ENCODE measurements around the gene PRR13.
"Not testable (repeated sequence)": the region's sequence is repeated elsewhere in the genome, so short reads cannot be mapped to it uniquely, and the experiment has no call there.

The PRR13 gene

DNA sequence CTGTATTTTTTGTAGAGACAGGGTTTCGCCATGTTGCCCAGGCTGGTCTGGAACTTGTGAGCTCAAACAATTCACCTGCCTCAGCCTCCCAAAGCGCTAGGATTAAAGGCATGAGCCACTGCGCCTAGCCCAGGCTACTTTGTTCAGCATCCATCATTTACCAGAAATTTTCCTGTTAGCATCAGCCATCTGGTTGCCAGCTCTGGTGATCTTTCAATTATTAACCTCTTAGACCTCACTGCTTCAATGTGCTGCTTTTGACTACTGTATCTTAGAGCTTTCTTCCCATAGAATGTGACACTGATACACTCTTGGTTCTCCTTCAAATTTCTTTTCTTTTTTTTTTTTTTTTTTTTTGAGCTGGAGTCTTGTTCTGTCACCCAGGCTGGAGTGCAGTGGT lies 23.3 kb upstream of the PRR13 start:
- no peak overlapping the region for H3K27ac ChIP-seq
- H3K36me3 ChIP-seq (ENCODE audit: insufficient read depth, low read length), result no peaks in the 10 kb centered on the region
- DNase-seq (ENCODE audit: low read depth, low spot score), result no peak
- no peaks in the 10 kb centered on the region for H3K9me3 ChIP-seq (ENCODE audit: low read depth, low read length)
- no peak overlapping the region for H3K4me3 ChIP-seq
- TF ChIP-seq FOXP2 (optimal IDR thresholded peaks at IDR 0.05; ENCODE audit: control extremely low read depth, extremely low read length, insufficient read depth) (no peak), POLR2AphosphoS5 (IDR thresholded peaks at IDR 0.05; ENCODE audit: borderline replicate concordance, low read depth, low read length) (no peak), EZH2 (IDR thresholded peaks at IDR 0.05) (no peak)
- H3K9ac ChIP-seq (ENCODE audit: insufficient read length), result no peak overlapping the region

DNA sequence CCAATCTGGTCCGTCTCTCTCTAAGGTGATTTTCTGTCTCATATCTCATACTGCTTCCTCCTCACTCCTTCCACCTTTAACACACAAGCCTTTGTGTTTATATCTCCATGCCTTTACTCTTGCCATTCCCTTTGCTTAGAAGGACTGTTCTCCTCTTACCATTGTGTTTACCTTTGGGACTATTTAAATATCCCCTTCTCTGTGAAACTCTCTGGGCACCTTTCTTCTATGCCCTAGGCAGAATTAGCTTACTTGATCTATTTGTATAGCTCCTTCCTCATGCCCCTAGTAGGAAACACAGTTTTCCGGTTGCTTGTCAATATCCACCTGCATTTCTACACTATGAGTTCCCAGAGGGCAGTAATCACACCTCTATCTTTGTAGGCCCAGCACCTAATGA lies 21.8 kb upstream of the PRR13 start:
- no peaks in the 10 kb centered on the region for H3K36me3 ChIP-seq (ENCODE audit: insufficient read depth, low read length)
- no peak overlapping the region for H3K27ac ChIP-seq
- no peak overlapping the region for H3K9ac ChIP-seq (ENCODE audit: insufficient read length)
- no peak overlapping the region for H3K4me3 ChIP-seq
- TF ChIP-seq POLR2AphosphoS5 (IDR thresholded peaks at IDR 0.05; ENCODE audit: borderline replicate concordance, low read depth, low read length) (no peak), EZH2 (IDR thresholded peaks at IDR 0.05) (no peak), FOXP2 (optimal IDR thresholded peaks at IDR 0.05; ENCODE audit: control extremely low read depth, extremely low read length, insufficient read depth) (no peak)
- H3K9me3 ChIP-seq (ENCODE audit: low read depth, low read length), result no peaks in the 10 kb centered on the region
- no peak for DNase-seq (ENCODE audit: low read depth, low spot score)

DNA sequence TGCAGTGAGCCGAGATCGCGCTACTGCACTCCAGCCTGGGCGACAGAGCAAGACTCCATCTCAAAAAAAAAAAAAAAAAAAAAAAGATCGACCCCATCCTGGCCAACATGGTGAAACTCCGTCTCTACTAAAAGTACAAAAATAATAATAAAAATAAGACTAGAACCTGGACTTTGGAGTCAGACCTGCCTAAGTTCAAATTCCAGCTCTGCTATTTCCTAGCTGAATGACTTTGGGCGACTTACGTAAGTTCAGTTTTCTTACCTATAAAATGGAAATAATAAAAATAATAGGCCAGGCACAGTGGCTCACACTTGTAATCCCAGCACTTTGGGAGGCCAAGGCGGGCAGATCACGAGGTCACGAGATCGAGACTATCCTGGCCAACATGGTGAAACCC lies 19.3 kb upstream of the PRR13 start:
- DNase-seq (ENCODE audit: low read depth, low spot score); H3K36me3 ChIP-seq (ENCODE audit: insufficient read depth, low read length); H3K9me3 ChIP-seq (ENCODE audit: low read depth, low read length); H3K27ac ChIP-seq; H3K9ac ChIP-seq (ENCODE audit: insufficient read length); H3K4me3 ChIP-seq: not testable (repeated sequence)

DNA sequence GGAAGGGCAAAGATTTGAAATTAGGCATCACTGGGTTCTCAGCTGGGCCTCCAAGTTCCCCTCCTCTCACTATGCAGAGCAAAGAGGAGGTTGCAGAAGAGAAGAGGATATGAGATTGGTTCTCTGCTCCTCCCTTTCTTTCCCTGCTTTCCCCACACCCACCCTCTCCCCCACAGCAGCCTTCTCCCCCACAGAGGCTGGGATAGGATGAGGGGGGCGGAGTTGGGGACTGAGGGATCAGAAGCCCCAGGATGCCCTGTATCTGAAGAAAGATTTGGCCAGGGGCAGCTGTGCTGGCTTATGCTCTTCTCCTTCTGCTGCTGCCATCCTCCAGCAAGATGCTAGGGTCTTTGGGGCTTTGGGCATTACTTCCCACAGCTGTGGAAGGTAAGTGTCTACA lies 17.9 kb upstream of the PRR13 start, which contains the start of gene AMHR2:
TSS of gene AMHR2 (plus strand) at position 259 of the 400 bp plus-strand sequence. CDS start at position 339, 80 bp downstream.
- DNase-seq (ENCODE audit: low read depth, low spot score), result no peak
- no peak within 1 kb of the TSS for H3K9ac ChIP-seq (ENCODE audit: insufficient read length)
- no peak for TF ChIP-seq FOXP2 (optimal IDR thresholded peaks at IDR 0.05; ENCODE audit: control extremely low read depth, extremely low read length, insufficient read depth)
- no peak for TF ChIP-seq POLR2AphosphoS5 (IDR thresholded peaks at IDR 0.05; ENCODE audit: borderline replicate concordance, low read depth, low read length)
- no peak for TF ChIP-seq EZH2 (IDR thresholded peaks at IDR 0.05)
- no peak within 1 kb of the TSS for H3K27ac ChIP-seq
- H3K36me3 ChIP-seq (ENCODE audit: insufficient read depth, low read length), result no peaks in the 10 kb centered on the region
- no peaks in the 10 kb centered on the region for H3K9me3 ChIP-seq (ENCODE audit: low read depth, low read length)
- H3K4me3 ChIP-seq, result no peak within 1 kb of the TSS

DNA sequence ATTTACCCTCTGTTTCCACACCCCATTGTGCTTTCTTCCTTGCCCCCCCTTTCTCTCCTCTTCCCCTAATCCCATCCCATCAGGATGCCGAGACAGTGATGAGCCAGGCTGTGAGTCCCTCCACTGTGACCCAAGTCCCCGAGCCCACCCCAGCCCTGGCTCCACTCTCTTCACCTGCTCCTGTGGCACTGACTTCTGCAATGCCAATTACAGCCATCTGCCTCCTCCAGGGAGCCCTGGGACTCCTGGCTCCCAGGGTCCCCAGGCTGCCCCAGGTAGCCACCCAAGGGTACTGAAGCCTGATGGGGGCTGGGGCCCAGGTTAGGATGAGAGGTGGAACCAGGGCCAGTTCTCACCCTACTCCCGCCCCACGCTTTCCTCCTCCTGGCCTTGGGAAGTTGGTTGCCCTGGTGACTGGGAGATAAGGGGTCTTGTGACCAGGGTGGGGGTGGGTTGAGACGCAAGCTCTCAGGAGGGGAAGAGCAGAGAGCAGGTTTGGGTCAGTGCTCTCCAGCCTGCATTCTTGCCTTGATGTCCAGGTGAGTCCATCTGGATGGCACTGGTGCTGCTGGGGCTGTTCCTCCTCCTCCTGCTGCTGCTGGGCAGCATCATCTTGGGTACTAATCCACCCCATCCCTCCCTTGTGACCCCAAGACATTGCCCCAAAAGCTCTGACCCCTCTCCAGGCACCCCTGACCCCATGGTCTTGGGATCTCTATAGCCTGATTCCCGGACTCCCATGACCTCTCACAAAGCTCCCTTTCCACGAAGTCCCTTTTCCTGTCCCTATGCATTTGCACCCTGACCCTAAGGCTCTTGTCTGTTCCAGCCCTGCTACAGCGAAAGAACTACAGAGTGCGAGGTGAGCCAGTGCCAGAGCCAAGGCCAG lies 16.7 kb upstream of the PRR13 start:
- no peak overlapping the region for H3K27ac ChIP-seq

DNA sequence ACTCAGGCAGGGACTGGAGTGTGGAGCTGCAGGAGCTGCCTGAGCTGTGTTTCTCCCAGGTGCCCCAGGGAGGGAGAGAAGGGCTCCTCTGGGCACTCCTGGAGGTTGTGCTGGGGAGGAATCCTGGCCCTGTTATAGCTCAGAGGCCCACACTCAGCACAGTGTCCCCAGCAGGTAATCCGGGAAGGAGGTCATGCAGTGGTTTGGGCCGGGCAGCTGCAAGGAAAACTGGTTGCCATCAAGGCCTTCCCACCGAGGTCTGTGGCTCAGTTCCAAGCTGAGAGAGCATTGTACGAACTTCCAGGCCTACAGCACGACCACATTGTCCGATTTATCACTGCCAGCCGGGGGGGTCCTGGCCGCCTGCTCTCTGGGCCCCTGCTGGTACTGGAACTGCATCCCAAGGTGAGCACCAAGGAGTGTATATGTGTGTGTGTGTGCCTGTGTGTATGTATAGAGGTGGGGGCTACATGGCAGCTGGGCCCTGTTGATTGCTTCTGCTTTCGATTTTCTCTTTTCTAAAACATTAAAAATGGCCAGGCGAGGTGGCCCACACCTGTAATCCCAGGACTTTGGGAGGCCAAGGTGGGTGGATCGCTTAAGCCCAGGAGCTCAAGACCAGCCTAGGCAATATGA lies 15.9 kb upstream of the PRR13 start:
- H3K27ac ChIP-seq, result no peak overlapping the region
- no peak overlapping the region for H3K4me3 ChIP-seq
- H3K9me3 ChIP-seq (ENCODE audit: low read depth, low read length), result no peaks in the 10 kb centered on the region
- no peak overlapping the region for H3K9ac ChIP-seq (ENCODE audit: insufficient read length)
- H3K36me3 ChIP-seq (ENCODE audit: insufficient read depth, low read length), result no peaks in the 10 kb centered on the region
- TF ChIP-seq FOXP2 (optimal IDR thresholded peaks at IDR 0.05; ENCODE audit: control extremely low read depth, extremely low read length, insufficient read depth) (no peak), EZH2 (IDR thresholded peaks at IDR 0.05) (no peak), POLR2AphosphoS5 (IDR thresholded peaks at IDR 0.05; ENCODE audit: borderline replicate concordance, low read depth, low read length) (no peak)
- no peak for DNase-seq (ENCODE audit: low read depth, low spot score)

More for the DNA sequence above, 16.7 kb upstream of the PRR13 start:
- Histone ChIP-seq H3K9ac (ENCODE audit: insufficient read length) (no peak overlapping the region), H3K4me3 (no peak overlapping the region), H3K9me3 (ENCODE audit: low read depth, low read length) (no peaks in the 10 kb centered on the region), H3K36me3 (ENCODE audit: insufficient read depth, low read length) (no peaks in the 10 kb centered on the region)
- TF ChIP-seq FOXP2 (optimal IDR thresholded peaks at IDR 0.05; ENCODE audit: control extremely low read depth, extremely low read length, insufficient read depth) (no peak), POLR2AphosphoS5 (IDR thresholded peaks at IDR 0.05; ENCODE audit: borderline replicate concordance, low read depth, low read length) (no peak), EZH2 (IDR thresholded peaks at IDR 0.05) (no peak)
- no peak for DNase-seq (ENCODE audit: low read depth, low spot score)

DNA sequence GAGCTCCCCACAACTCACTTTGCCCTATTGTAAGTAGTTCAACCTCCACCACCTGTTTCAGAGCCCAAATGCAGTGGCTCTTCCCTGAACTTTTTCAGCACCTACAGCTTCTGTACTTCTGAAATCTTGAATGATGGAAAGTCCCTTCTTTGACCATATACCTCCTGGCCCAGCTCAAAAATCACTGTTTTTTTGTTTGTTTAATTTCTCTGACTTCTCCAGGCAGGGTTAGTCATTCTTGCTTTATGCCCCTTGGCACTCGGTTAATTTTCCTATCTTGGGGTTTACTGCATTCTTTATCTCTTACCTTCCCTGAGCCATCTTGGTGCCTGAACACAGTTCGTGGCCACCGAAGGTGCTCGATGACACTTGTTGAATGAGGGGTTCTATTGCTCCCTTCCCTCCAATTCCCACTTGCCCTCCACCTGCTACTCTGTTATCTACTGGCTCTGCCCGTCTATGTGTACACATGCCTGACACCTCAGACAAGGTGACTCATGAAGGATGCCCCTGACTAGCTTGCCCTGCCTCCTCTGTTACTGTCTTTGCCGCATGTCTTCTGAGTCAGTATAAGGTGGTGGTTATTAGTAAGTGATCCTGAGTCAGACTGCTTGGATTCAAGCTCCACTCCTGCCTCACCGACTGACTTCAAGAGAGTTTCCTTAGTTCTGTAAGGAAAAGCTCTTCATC lies 13.5 kb upstream of the PRR13 start:
- no peak overlapping the region for H3K9ac ChIP-seq (ENCODE audit: insufficient read length)
- no peak overlapping the region for H3K4me3 ChIP-seq
- no peak overlapping the region for H3K27ac ChIP-seq
- H3K9me3 ChIP-seq (ENCODE audit: low read depth, low read length), result no peaks in the 10 kb centered on the region
- no peak for DNase-seq (ENCODE audit: low read depth, low spot score)
- TF ChIP-seq FOXP2 (optimal IDR thresholded peaks at IDR 0.05; ENCODE audit: control extremely low read depth, extremely low read length, insufficient read depth) (no peak), EZH2 (IDR thresholded peaks at IDR 0.05) (no peak), POLR2AphosphoS5 (IDR thresholded peaks at IDR 0.05; ENCODE audit: borderline replicate concordance, low read depth, low read length) (no peak)
- no peaks in the 10 kb centered on the region for H3K36me3 ChIP-seq (ENCODE audit: insufficient read depth, low read length)

DNA sequence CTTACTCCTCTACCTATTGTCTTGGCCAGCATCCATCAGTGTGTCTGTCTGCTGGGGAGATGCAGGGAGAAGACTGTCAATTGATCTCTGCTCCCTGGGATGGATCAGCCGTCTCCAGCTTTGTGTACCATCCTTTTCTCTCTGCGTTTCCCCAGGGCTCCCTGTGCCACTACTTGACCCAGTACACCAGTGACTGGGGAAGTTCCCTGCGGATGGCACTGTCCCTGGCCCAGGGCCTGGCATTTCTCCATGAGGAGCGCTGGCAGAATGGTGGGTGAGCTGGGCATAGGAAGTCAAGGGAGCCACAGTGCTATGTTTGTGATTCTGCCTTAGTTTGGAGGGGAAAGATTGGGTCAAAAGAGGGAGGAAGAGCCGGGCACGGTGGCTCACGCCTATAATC lies 12.8 kb upstream of the PRR13 start:
- Histone ChIP-seq H3K27ac (no peak overlapping the region), H3K4me3 (no peak overlapping the region), H3K36me3 (ENCODE audit: insufficient read depth, low read length) (no peaks in the 10 kb centered on the region), H3K9me3 (ENCODE audit: low read depth, low read length) (no peaks in the 10 kb centered on the region), H3K9ac (ENCODE audit: insufficient read length) (no peak overlapping the region)
- TF ChIP-seq EZH2 (IDR thresholded peaks at IDR 0.05) (no peak), POLR2AphosphoS5 (IDR thresholded peaks at IDR 0.05; ENCODE audit: borderline replicate concordance, low read depth, low read length) (no peak), FOXP2 (optimal IDR thresholded peaks at IDR 0.05; ENCODE audit: control extremely low read depth, extremely low read length, insufficient read depth) (no peak)
- no peak for DNase-seq (ENCODE audit: low read depth, low spot score)
